GM18507 (cell line): ENCODE results near the gene IRF2BP2.
"Not testable (repeated sequence)": the region's sequence is repeated elsewhere in the genome, so short reads cannot be mapped to it uniquely, and the experiment has no call there.

Experiments used
- DNase-seq: peaks from one replicate; pipeline ENCODE4 v3.0.0; 2011; ENCODE audit warnings: low read depth; ENCODE audit not compliant: insufficient read length; ENCODE audit errors: extremely low spot score
- FAIRE-seq: peaks from 2 replicates; lab custom pipeline; 2011; peaks lifted over from hg19 to GRCh38; lab: Jason Lieb, UNC

Gene IRF2BP2

DNA sequence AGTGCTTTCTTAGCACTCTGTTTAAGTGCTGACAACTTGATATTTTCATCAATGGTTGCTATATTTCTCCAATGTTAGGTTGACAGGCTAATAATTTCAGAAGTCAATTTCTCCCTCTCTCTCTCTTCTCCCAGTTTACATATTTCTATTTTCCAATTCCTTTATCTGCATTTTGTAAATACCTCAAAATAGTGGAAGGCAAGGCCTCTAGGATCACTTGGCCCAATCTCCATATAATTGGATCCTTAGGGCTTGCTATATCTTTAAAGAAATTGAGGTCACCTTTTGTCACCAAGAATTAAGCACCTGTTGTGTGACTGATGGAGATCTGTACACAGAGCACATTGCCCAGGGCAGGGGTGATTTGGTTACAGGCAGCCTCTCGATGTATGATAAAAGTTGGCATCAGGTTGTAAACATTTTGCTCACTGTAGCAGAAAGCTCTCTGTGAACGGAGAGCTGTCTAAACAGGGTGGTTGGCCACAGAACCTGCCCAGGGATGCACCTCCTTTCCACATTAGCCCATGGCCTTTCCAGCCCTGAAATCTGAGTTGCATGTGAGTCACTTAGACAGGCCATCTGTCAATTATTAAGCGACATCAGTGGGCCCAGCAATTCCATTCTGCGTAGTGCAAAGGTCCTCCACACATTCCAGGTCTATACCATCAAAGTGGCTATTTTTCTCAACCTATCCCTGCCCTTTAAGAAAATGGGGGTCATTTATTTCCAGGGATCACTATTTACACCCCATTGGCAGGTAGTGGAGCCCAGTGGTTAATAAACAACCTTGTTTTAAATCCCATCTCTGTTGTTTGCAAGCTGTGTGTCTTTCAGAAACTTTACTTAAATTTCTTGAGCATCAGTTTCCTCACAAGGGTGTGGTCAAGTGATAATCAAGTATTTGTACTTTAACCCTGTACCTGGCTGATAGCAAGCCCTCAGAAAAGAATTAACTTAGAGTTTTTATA is 29.1 kb upstream of the IRF2BP2 start:
- no peak for FAIRE-seq
- no peak for DNase-seq

DNA sequence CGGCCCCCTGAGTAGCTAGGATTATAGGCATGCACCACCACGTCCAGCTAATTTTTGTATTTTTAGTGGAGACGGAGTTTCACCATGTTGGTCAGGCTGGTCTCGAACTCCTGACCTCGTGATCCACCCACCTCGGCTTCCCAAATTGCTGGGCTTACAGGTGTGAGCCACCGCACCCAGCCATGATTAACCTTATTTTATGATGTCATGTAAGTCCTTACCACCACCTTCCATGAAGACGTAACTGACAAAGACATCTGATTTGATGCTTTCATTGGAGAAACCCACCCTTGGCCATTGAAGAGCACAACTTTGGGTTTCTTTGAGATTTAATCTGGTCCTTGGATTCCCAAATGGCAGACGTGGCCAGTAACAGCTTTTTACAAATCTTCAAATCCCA is 24.9 kb upstream of the IRF2BP2 start:
- DNase-seq, FAIRE-seq: not testable (repeated sequence)

DNA sequence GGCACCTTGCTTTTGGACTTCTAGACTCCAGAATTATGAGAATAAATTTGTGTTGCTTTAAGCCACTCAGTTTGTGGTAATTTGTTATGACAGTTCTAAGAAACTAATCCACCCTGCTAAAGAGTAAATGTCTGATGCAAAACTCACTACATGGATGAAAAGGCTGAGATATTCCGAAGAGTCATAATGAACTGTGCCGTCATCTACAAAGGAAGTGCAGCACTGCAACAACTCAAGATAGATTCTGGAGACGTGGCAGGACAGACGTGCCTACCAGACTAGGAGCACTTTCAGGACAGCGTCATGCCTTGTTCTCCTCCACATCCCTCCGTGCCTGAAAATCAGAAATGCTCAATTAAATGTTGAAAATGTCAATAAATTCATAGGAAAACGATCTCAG is 24.4 kb upstream of the IRF2BP2 start:
- FAIRE-seq (no peak), DNase-seq (no peak)

GRCh38 chr1:234633246-234634003 is 23.4 kb upstream of the IRF2BP2 start:
- FAIRE-seq (no peak), DNase-seq (no peak)

DNA sequence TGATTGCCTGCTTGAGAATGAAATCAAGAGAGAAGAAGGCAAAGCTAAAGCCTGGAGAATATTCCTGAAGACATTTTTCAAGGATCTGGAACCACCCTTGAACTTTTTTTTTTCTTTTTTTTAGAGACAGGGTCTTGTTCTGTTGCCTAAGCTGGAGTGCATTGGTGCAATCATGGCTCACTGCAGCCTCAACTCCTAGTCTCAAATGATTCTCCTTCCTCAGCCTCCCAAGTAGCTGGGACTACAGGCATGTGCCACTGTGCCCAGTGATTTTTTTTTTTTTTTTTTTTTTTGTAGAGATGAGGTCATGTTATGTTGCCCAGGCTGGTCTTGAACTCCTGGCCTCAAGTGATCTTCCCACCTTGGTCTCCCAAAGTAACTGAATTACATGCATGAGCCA is 22.2 kb upstream of the IRF2BP2 start:
- DNase-seq (no peak), FAIRE-seq (no peak)

DNA sequence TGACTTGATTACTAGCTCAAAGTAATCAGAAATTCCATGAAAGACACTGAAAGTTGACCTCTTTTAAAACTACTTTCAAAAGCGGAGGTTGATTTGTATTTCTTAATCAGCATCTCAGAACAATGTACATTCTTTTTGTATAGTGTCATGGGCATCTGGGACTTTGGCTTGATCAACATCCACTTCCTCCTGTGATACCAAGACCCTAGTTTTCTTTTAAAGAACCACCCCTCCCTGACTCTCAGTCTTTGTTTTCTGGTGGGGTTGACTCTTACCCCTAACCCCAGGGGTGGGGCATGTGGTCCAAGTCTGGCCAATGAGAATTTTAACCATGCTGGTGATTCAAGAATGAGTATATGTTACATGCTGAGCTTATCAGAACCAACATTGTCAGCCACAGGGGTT is 21.7 kb upstream of the IRF2BP2 start:
- no peak for FAIRE-seq
- no peak for DNase-seq

- DNase-seq (no peak), FAIRE-seq (no peak)
These were observed 19.0 kb upstream of the IRF2BP2 start for GRCh38 chr1:234629026-234629425.

DNA sequence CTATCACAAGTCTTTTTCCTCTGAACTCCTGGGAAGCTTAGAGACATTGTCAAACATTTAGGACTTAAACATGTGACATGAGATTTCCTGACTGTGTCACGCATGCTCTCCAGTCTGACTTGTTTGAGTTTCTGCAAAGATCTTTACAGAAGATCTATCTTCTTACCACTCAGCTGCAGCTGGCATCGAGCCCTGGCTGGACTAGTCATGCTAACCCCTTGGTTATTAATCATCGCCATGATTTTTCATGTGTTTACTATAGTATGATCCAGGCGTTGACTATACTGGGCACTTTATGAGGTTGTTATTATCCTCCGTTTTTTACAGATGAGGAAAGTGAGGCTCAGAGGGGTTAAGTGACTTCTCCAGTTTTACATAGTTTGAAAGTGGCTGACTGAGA is 18.1 kb upstream of the IRF2BP2 start:
- no peak for FAIRE-seq
- no peak for DNase-seq

DNA sequence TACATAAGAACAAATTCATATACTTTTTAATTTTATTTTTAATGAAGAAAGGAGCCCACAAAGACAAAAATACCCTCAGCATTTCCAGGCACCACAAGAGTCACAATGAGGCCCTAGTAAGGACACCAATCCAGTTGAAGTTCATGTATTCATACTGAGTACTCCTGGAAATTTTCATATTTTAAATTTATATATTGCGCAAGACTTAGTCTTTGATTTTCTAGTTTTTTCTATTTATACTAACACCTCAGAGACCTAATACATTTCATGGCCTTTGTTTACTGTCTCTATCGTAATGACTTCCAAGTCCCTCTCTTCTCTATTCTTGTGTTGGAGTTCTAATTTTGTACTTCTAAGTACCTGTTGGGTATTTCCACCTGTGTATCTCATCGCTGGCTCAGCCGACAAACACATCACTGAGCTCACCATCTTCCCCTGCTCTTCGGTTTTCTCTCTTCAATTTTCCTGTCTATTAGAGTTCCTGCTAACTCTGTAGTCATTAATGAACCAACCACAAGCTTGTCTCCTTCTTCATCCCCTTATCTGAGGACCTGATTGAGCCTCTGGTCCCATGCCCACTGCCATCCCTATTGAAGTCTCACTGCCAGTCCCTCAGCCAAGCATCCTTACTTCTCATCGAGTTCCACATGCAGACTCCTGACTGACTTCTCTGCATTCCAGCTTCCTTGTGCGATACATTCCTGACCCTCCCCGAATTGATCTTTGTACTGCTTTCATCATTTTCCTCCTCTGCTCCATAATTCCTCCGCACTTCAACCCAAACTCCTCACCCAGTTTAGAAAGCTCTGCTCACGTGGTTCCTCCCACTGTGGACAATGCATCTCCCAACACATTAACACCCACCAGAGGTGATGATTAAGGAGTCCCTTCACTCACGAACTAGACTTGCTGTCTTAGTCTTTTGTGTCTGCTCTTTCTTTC is 17.3 kb upstream of the IRF2BP2 start:
- FAIRE-seq (no peak), DNase-seq (no peak)

DNA sequence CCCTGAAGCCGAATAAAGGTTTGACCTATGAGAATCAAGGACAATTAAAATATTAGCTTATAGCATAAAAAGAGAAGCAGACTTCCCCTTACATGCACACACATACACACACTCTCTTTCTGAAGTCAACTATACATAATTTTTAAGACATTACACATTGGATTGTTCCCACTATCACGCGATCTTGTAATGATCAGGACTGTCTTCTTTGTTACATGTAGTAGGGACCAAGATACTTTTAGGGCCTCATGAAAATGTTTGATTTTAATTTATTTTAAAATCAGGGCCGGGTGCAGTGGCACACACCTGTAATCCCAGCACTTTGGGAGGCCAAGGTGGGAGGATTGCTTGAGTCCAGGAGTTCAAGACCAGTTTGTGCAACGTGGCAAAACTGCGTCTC is 16.4 kb upstream of the IRF2BP2 start:
- no peak for DNase-seq
- no peak for FAIRE-seq

- DNase-seq (no peak), FAIRE-seq (no peak)
These were observed 14.7 kb upstream of the IRF2BP2 start for GRCh38 chr1:234624724-234625117.

DNA sequence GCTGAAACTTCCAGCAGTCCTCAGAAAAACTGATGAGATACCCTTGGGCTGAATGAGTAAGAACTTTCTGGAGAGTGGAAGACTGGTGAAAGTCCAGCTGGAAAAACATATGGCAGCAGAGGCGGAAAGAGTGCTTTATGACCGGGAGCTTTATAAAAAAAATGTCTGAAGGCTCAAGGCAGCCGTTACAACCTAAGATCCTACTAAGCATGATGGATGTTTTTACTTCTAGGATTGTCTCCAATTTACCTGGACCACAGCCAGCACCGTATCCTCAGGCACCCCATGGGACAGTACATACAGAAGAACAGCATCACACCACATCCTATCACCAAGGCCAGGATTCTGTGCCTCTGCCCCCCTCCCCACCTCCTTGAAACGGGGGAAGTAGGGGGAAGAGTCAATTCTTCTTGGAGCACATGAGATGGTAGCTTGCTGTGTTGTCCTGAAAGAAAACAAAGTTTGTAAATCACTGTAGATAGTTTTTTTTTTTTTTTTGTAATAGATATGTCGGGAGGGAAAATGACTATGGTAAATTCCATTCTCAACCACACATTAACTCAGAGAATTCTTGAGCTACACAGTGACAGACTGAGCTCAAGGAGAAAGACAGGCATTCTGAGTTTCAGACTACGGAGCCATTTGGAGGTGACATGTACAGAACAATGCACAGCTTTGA is 11.8 kb upstream of the IRF2BP2 start:
- DNase-seq (no peak), FAIRE-seq (no peak)

GRCh38 chr1:234621127-234621468 is 11.1 kb upstream of the IRF2BP2 start:
- FAIRE-seq (no peak), DNase-seq (no peak)

DNA sequence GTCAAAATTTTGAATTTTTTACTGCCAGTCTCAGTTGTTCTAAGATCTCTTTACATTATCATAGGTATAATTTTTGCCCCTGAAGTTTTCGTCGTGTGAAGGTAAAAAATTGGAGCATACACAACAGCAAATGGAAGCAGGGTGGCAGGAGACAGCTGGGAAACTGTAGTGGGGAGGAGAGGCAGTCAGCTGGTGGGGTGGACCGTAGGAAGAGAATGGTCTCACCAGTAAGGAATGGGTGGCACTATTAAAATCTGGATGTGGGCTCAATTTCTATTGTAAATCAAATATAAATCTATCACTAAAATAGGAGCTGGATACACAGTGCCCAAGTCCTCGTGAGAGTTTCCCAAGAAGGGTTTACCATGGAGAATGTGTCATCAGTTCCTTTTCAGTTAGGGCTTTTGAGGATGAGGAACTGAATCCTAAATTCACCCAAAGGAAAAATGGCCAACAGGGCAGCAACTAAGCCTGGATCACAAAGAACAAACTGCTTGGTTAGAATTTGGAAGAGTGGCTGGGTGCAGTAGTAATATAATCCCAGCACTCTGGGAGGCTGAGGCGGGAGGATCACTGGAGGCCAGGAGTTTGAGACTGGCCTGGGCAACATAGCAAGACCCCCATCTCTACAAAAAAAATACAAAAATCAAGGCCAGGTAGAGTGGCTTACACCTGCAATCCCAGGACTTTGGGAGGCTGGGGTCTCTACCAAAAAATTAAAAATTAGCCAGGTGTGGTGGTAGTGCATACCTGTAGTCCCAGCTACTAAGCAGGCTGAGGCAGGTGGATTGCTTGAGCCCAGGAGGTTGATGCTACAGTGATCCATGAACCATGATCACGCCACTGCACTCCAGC is 10.5 kb upstream of the IRF2BP2 start:
- no peak for FAIRE-seq
- DNase-seq, result no peak

DNA sequence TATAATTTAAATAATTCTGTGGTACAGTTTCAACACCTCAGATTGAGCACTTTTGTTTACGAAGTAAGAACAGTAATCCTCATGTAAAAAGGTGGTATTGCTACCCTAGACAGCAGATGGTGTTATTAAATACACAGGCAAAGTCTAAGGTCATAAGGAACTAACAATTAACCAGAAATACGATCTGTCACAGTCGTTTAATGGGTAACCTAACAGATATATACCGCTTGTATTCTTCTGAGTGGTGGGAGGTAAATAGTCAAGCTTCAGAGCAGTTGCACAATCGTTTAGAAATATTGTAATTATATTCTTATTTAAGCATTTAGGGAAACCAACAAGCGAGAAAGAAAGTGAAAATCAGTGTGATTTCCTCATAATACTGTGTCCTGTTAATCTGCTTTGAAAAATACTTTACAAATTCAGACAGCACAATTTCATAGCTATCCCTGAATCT is 9.8 kb upstream of the IRF2BP2 start:
- FAIRE-seq, result no peak
- DNase-seq, result no peak

DNA sequence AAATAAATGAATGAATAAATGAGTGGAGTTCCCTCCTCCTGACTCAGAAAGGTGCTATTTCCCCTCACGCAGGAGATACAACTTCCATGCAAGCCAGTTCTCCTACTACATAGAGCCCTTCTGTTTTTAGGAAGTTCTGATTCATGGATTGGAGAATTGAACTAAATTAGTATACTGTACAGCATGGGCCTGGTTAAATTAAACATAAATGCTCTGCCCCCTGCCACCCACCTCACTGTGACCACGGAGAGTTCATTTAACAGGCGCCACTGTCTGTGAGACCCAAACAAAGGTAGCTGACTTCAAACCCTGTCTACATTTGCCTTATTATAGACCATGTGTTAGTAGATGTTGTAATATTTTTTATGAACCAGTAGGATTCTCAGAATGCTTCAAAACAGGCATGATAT is 9.1 kb upstream of the IRF2BP2 start:
- DNase-seq, result no peak
- FAIRE-seq, result no peak

DNA sequence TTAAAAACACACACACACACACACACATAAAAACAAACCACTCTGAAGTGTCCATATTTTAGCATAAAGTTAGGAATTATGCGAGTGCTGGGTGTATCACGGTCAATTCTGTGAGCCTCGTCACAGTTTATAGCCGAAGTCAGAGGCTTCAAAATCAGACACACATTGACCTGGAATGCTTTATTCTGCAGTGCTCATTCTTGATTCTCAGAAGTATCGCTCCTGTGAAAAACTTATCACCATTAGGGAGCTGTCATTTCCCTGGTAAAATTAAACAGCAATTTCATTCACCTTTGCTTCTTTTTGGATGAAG is 8.7 kb upstream of the IRF2BP2 start:
- DNase-seq, result no peak
- no peak for FAIRE-seq

- FAIRE-seq, result no peak
- DNase-seq, result no peak
These were observed 8.2 kb upstream of the IRF2BP2 start for GRCh38 chr1:234617986-234618736.
